Ovary (tissue), 9 donors: ENCODE measurements around the gene ACVRL1. TPM values are rescaled to one million over a fixed set of nuclear protein-coding genes. Genes with fewer than 3 reads are reported as not detected.

Experiments
- DNase-seq, 5 donors: peaks; one replicate each; pipeline ENCODE4 v3.0.0-alpha.2; 2019 to 2020
- H3K27ac ChIP-seq, 2 donors: fragments of 200-600 bp; one replicate each; pipeline versions ENCODE4 v1.5.1 to v1.8.0; 2019 to 2022
- H3K27me3 ChIP-seq: fragments of 200-600 bp; one replicate; pipeline ENCODE4 v1.8.0; 2022
- H3K36me3 ChIP-seq: fragments of 200-600 bp; sonication (generic); one replicate; pipeline ENCODE4 v1.5.1; 2019
- H3K4me1 ChIP-seq: one replicate; pipeline ENCODE4 v1.8.1; 2013; ENCODE audit warnings: mild to moderate bottlenecking, moderate library complexity; ENCODE audit not compliant: insufficient read depth
- H3K4me3 ChIP-seq: fragments of 200-600 bp; sonication (generic); one replicate; pipeline ENCODE4 v1.5.1; 2017
- H3K9me3 ChIP-seq, 2 donors: fragments of 200-600 bp in 1 of 2; sonication (generic) in 1 of 2; one replicate each; pipeline versions ENCODE4 v1.5.1 to v1.8.1; 2013 to 2019; ENCODE audit warnings: mild to moderate bottlenecking in 1 of 2, moderate library complexity in 1 of 2
- CTCF ChIP-seq, 3 donors: fragments of 450-650 bp in 2 of 3; fragments of 200-600 bp in 1 of 3; IDR thresholded peaks; one replicate each; pipeline versions ENCODE4 v1.5.1 to v1.8.0; 2016 to 2022; ENCODE audit warnings: antibody characterized with exemption in 3 of 3, mild to moderate bottlenecking in 1 of 3
- EP300 ChIP-seq: sonication (generic); formaldehyde crosslinking; IDR thresholded peaks from one replicate; pipeline ENCODE4 v1.6.1; 2017; ENCODE audit warnings: antibody characterized with exemption
- POLR2A ChIP-seq: fragments of 450-650 bp; IDR thresholded peaks from one replicate; pipeline ENCODE4 v1.6.1; 2017; ENCODE audit warnings: antibody characterized with exemption, mild to moderate bottlenecking, moderate library complexity
- WGBS, 3 donors: extraction: QIAGEN DNeasy Blood & Tissue Kit in 1 of 3; methylation state at CpG; one replicate each; pipeline versions ENCODE4 v1.1.5 to v1.1.7; 2013 to 2017; 5-methylcytosine and 5-hydroxymethylcytosine counted together
- intact Hi-C, 4 donors: fragments of 100-400 bp; cut with DNase I; formaldehyde crosslinking; loops; one replicate each; pipeline versions ENCODE4 v1.11.0 to v1.15.1; 2022 to 2023
- polyA plus RNA-seq, 2 donors: library from polyadenylated mRNA; stranded (reverse); fragments of 200-250 nt in 1 of 2; fragments of 350-450 nt in 1 of 2; fragmentation: Illumina TruSeq in 1 of 2; extraction: RNeasy Lipid Tissue Mini Kit (QIAGEN cat#74804) in 1 of 2; gene quantifications; one replicate each; pipeline ENCODE4 v1.2.3, GENCODE V29; 2013 to 2014
- total RNA-seq, 7 donors: library from RNA; depleted of rRNA in 2 of 7; stranded (reverse); fragments of >200 nt in 2 of 7; fragmentation: NEBNext Ultra II Directional in 3 of 7; extraction: Animal tissue kit (Norgen Biotek cat#: 25700) in 3 of 7; gene quantifications; one replicate each; pipeline versions ENCODE4 v1.1.0 to v1.2.4, GENCODE V29; 2016 to 2023
- donor health status: DM: no; HTN: no; CAD: no; lungs with moderate emphysema.
- donor health status: DM: no; HTN: no; CAD: no.
- donor health status: Bipolar disorder and iron deficiency.
- donor health status: DM: yes; HTN: yes; CAD: no.
- donor health status: DM: no; HTN: no; CAD: no.
- donor health status: DM: yes; HTN: yes; CAD: no.

The ACVRL1 gene
- total and polyA plus RNA-seq, 9 donors: 5.7 to 17.6 (median 11.2) TPM

DNA sequence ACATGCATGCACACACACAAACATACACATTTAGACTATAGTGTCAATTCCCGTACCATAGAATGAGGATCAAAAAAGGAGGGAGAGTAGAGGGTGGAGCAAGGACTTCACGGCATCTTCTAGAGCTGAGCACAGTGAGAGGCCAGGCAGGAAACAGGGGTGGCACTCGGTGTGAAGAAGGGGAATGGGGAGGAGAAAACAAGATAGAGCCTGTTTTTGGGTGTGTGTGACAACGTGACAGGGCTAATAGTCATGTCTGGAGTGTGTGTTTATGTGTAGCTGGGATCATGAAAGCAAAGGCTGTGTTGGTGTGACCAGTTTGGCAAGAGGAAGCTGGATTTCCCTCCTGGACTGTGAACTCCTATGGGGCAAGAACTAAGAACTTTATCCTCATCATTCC lies 34.3 kb downstream of the ACVRL1 start:
- H3K27ac ChIP-seq: no peak overlapping the region
- H3K36me3 ChIP-seq: no peaks in the 10 kb centered on the region
- DNase-seq: no peak
- no peaks in the 10 kb centered on the region for H3K9me3 ChIP-seq
- H3K27me3 ChIP-seq: no peaks in the 10 kb centered on the region
- H3K4me3 ChIP-seq: no peak overlapping the region
- TF ChIP-seq POLR2A (no peak), EP300 (no peak), CTCF (IDR thresholded peaks at IDR 0.05) (no peak)
- intact Hi-C loops: no loop called here
- peaks cover 4% of the 10 kb centered on the region for H3K4me1 ChIP-seq
- 42 to 48% (median 45%) methylated on average over 4 of the region's 4 CpGs for WGBS, 3 donors

- H3K4me3 ChIP-seq: no peak overlapping the region
- H3K4me1 ChIP-seq: peaks cover 4% of the 10 kb centered on the region
- TF ChIP-seq EP300: no peak
- 91 to 96% (median 93%) methylated on average over 7 of the region's 7 CpGs for WGBS, 3 donors
- H3K9me3 ChIP-seq: no peaks in the 10 kb centered on the region
- no peak for DNase-seq
- no peak overlapping the region for H3K27ac ChIP-seq
- no peaks in the 10 kb centered on the region for H3K36me3 ChIP-seq
- H3K27me3 ChIP-seq: no peaks in the 10 kb centered on the region
- intact Hi-C loops: no loop called here
These were observed 34.8 kb downstream of the ACVRL1 start for GRCh38 chr12:51942056-51942455.

DNA sequence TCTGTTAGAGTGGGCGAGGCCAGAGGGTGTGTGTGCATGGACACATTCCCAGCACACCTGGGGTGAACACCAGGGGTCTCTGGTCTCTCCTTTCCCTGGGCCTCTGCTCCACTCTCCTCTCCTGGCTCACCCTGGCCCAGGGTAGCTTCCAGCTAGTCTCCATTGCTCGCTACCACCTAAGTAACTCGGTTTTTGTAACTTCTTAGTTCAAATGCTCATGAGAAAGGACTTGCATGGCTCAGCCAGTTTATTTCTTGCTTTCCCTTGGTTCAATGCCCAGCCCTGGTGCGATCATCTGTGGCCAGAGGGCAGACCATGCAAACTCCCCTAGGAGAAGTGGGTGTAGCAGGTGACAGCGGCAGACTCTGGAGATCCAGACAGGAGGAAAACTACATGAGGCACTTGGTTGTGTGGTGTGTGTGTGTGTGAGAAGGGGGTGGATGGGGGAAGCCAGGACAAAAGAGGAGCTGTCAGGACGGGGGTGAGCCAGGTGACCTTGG lies 35.2 kb downstream of the ACVRL1 start:
- WGBS, 3 donors: 90 to 94% (median 93%) methylated on average over 6 of the region's 6 CpGs
- TF ChIP-seq POLR2A (no peak), EP300 (no peak), CTCF (IDR thresholded peaks at IDR 0.05) (no peak)
- peaks cover 4% of the 10 kb centered on the region for H3K4me1 ChIP-seq
- no peaks in the 10 kb centered on the region for H3K9me3 ChIP-seq
- H3K27me3 ChIP-seq: no peaks in the 10 kb centered on the region
- no peak overlapping the region for H3K4me3 ChIP-seq
- H3K36me3 ChIP-seq: no peaks in the 10 kb centered on the region
- intact Hi-C loops: no loop called here
- no peak overlapping the region for H3K27ac ChIP-seq
- no peak for DNase-seq

DNA sequence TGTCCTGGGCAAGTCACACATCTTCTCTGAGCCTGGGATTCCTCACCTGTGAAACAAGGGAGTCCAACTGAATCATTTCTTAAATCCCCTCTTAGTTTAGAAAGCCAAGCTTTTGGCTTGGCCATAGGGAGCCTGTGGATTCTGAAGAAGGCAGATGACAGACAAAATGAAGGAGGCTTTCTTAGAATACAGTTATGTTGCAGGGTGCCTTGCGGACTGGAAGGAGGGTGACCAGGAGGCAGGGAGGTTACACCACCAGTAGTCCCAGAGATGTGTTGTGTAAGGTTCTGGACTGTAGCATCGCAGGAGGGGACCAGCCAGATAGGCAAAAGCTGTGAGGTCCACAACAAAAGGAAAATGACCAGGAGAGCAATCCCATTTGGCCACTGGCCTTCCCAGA lies 36.0 kb downstream of the ACVRL1 start:
- Histone ChIP-seq H3K27me3 (no peaks in the 10 kb centered on the region), H3K4me1 (peaks cover 4% of the 10 kb centered on the region), H3K36me3 (no peaks in the 10 kb centered on the region), H3K9me3 (no peaks in the 10 kb centered on the region), H3K27ac (no peak overlapping the region), H3K4me3 (no peak overlapping the region)
- DNase-seq: no peak
- no peak for TF ChIP-seq CTCF (IDR thresholded peaks at IDR 0.05)
- no peak for TF ChIP-seq EP300
- no peak for TF ChIP-seq POLR2A
- 94 to 97% (median 96%) methylated on average over 2 of the region's 2 CpGs for WGBS, 3 donors
- intact Hi-C loops: no loop called here

- no peak overlapping the region for H3K27ac ChIP-seq
- no peaks in the 10 kb centered on the region for H3K9me3 ChIP-seq
- H3K27me3 ChIP-seq: no peaks in the 10 kb centered on the region
- no peaks in the 10 kb centered on the region for H3K36me3 ChIP-seq
- intact Hi-C loops: no loop called here
- H3K4me3 ChIP-seq: no peak overlapping the region
- 81 to 93% (median 85%) methylated on average over 1 of the region's 1 CpG for WGBS, 3 donors
- DNase-seq: no peak
- H3K4me1 ChIP-seq: peaks cover 4% of the 10 kb centered on the region
- TF ChIP-seq EP300 (no peak), POLR2A (no peak), CTCF (IDR thresholded peaks at IDR 0.05) (no peak)
These were observed 37.4 kb downstream of the ACVRL1 start for GRCh38 chr12:51944608-51945233.
